A673 (cell line): ENCODE measurements around the gene LIPJ. TPM values are rescaled to one million over a fixed set of nuclear protein-coding genes. Genes with fewer than 3 reads are reported as not detected.

Experiments
- BruUV-seq: library from RNA; stranded (reverse); fragments of 400-500 nt; replicated peaks from 2 replicates; lab custom pipeline; 2021; lab: Mats Ljungman, UMichigan
- CTCF ChIA-PET: fragments of 300-600 bp; sonication (Branson Sonifier 250); formaldehyde crosslinking; loops from one replicate; lab custom pipeline; 2022; ENCODE audit warnings: antibody characterized with exemption; lab: Charles Lee
- POLR2A ChIA-PET: fragments of 300-600 bp; sonication (Branson Sonifier 250); formaldehyde crosslinking; loops from one replicate; lab custom pipeline; 2022; ENCODE audit warnings: antibody characterized with exemption; ENCODE audit not compliant: low non-redundant PET; lab: Charles Lee
- DNase-seq: peaks from one replicate; pipeline ENCODE4 v3.0.0-alpha.2; 2015; ENCODE audit warnings: low spot score
- H3K27ac ChIP-seq: fragments of 200-600 bp; sonication (generic); 2 replicates; pipeline ENCODE4 v1.5.1; 2016; ENCODE audit warnings: mixed run types, low read depth, mild to moderate bottlenecking, mixed read lengths, antibody characterized with exemption, low read length; ENCODE audit not compliant: poor library complexity, severe bottlenecking
- H3K27me3 ChIP-seq: fragments of 200-600 bp; sonication (generic); replicated peaks from 2 replicates; pipeline ENCODE4 v1.6.1; 2017; ENCODE audit warnings: mixed run types, low read depth, mild to moderate bottlenecking, mixed read lengths, antibody characterized with exemption, low read length; ENCODE audit not compliant: insufficient read depth, poor library complexity
- H3K36me3 ChIP-seq: fragments of 200-600 bp; sonication (generic); 2 replicates; pipeline ENCODE4 v1.6.1; 2016; ENCODE audit warnings: mixed run types, mild to moderate bottlenecking, mixed read lengths, antibody characterized with exemption, low read length; ENCODE audit not compliant: insufficient read depth, poor library complexity, severe bottlenecking
- H3K4me1 ChIP-seq: fragments of 200-600 bp; sonication (generic); 2 replicates; pipeline ENCODE4 v1.6.1; 2017; ENCODE audit warnings: mixed run types, mild to moderate bottlenecking, mixed read lengths, antibody characterized with exemption, low read length; ENCODE audit not compliant: insufficient read depth, poor library complexity, severe bottlenecking
- H3K4me3 ChIP-seq: fragments of 200-600 bp; sonication (generic); 2 replicates; pipeline ENCODE4 v1.5.1; 2016; ENCODE audit warnings: low read depth, mixed run types, mild to moderate bottlenecking, mixed read lengths, low read length; ENCODE audit not compliant: poor library complexity, severe bottlenecking
- H3K9me3 ChIP-seq: fragments of 200-600 bp; sonication (generic); 2 replicates; pipeline ENCODE4 v1.6.1; 2016; ENCODE audit warnings: mixed run types, low read depth, mild to moderate bottlenecking, mixed read lengths, antibody characterized with exemption, low read length; ENCODE audit not compliant: poor library complexity, severe bottlenecking
- EZH2 ChIP-seq: fragments of 200-600 bp; sonication (generic); IDR thresholded peaks from 2 replicates; pipeline ENCODE4 v1.6.1; 2017; ENCODE audit warnings: borderline replicate concordance, low read depth, mild to moderate bottlenecking, mixed read lengths, antibody characterized with exemption, low read length; ENCODE audit not compliant: poor library complexity, severe bottlenecking
- intact Hi-C: fragments of 100-400 bp; cut with micrococcal nuclease; formaldehyde crosslinking; loops from one replicate; pipeline ENCODE4 v1.10.0; 2022; ENCODE audit not compliant: unreplicated experiment
- total RNA-seq: library from RNA; stranded (reverse); gene quantifications from 2 replicates; pipeline ENCODE4 v1.2.3, GENCODE V29; 2021
- TF ChIP-seq, protein P1 (sequence below): fragments of 300-800, 200-600 bp; sonication (generic); conservative IDR thresholded peaks from 2 replicates; pipeline ENCODE4 v1.5.1; 2017; ENCODE audit warnings: low read depth, mild to moderate bottlenecking, antibody characterized with exemption, low read length, moderate library complexity, mixed read lengths

LIPJ gene
- total RNA-seq, 1 experiment from 2014 or later, result 0.11 TPM

DNA sequence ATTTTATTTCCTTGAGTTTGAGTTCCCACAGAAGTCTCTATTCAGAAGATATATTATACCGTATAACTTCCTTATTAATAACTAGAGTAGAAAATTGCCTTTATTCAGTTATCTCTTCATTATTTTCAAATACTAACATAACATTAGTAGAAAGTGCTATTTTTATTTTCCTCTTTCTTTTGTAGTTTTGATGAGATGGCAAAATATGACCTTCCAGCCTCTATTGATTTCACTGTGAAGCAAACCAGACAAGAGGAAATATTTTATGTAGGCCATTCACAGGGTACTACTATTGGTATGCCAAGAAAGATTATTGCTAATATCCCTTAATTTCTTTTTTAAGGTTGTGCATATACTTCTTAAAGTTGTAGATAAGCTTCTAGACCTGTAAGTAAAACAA lies 7.9 kb downstream of the LIPJ start:
- intact Hi-C loops, result no loop called here
- Histone ChIP-seq H3K27ac (no peak overlapping the region), H3K36me3 (no peaks in the 10 kb centered on the region), H3K4me3 (no peak overlapping the region), H3K27me3 (no peaks in the 10 kb centered on the region), H3K4me1 (peaks cover 6% of the 10 kb centered on the region), H3K9me3 (no peaks in the 10 kb centered on the region)
- ChIA-PET POLR2A (no interaction called here), CTCF (no interaction called here)
- TF ChIP-seq EZH2, result no peak
- TF ChIP-seq, protein P1, sequence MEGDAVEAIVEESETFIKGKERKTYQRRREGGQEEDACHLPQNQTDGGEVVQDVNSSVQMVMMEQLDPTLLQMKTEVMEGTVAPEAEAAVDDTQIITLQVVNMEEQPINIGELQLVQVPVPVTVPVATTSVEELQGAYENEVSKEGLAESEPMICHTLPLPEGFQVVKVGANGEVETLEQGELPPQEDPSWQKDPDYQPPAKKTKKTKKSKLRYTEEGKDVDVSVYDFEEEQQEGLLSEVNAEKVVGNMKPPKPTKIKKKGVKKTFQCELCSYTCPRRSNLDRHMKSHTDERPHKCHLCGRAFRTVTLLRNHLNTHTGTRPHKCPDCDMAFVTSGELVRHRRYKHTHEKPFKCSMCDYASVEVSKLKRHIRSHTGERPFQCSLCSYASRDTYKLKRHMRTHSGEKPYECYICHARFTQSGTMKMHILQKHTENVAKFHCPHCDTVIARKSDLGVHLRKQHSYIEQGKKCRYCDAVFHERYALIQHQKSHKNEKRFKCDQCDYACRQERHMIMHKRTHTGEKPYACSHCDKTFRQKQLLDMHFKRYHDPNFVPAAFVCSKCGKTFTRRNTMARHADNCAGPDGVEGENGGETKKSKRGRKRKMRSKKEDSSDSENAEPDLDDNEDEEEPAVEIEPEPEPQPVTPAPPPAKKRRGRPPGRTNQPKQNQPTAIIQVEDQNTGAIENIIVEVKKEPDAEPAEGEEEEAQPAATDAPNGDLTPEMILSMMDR, result no peak
- DNase-seq, result no peak
- BruUV-seq, result no TSS peak

DNA sequence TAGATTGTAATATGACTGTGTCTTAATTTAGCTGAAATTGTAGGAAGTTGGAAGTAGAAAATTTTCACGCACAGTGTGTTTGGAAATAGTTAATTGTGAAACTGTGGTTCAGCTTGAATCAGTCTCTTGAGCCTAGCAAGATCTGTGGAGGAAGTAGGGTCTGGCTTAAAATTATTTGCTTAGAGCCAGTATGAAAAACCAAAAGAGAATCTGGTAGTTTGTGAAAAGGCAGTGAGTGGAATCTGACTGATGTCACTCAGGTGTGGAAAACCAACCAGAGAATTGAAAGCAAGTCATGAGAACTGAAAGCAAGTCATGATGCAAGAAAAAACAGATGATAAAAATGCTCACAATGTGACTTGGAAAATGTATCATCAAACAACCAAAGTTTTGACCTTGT lies 11.5 kb downstream of the LIPJ start:
- H3K36me3 ChIP-seq, result no peaks in the 10 kb centered on the region
- ChIA-PET CTCF (no interaction called here), POLR2A (no interaction called here)
- intact Hi-C loops, result no loop called here
- BruUV-seq, result no TSS peak
- no peak for DNase-seq
- no peak overlapping the region for H3K27ac ChIP-seq
- TF ChIP-seq, protein P1, result no peak
- TF ChIP-seq EZH2, result no peak
- H3K27me3 ChIP-seq, result no peaks in the 10 kb centered on the region
- H3K9me3 ChIP-seq, result no peaks in the 10 kb centered on the region
- H3K4me3 ChIP-seq, result no peak overlapping the region
- H3K4me1 ChIP-seq, result no peaks in the 10 kb centered on the region

DNA sequence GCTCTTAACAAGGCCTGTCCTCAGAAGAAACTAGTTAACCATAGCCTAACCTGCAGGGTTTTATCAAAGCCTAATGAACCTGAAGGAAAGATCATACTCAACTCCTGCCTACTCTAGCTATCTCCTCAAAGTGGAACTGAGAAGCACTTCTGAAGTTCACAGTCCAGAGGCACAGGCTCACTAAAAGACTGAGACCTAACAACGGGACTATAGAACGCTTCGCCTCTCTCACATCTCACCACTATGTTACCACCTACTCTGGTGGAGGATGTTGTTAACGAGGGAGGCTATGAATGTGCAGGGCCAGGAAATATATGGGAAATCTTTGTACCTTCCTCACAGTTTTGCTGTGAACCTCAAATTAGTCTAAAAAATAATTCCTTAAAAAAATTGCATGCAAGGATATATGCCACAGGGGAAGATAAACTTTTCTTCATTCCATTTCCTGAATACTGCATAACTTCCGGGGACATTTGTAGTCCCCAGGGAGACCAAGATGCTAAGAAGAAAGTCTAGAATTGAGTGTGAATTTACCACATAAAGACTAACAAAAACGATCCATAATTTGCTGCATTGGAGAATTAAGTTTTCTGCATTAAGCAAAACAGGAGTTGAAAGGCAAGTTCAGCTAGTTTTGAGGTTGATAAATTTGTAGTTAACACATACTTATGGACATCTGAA lies 21.6 kb downstream of the LIPJ start:
- intact Hi-C loops, result no loop called here
- Histone ChIP-seq H3K4me3 (no peak overlapping the region), H3K36me3 (no peaks in the 10 kb centered on the region), H3K27ac (peak overlapping the region; percentile 71), H3K9me3 (no peaks in the 10 kb centered on the region), H3K4me1 (peaks cover 28% of the 10 kb centered on the region), H3K27me3 (no peaks in the 10 kb centered on the region)
- peak; percentile 65 for DNase-seq
- TF ChIP-seq, protein P1, result no peak
- TF ChIP-seq EZH2, result no peak
- POLR2A ChIA-PET, result no interaction called here
- no TSS peak for BruUV-seq
- CTCF ChIA-PET, result no interaction called here
